HepG2 (cell line): Measurements from ENCODE around the gene C9orf43. TPM values are rescaled to one million over a fixed set of nuclear protein-coding genes. Genes with fewer than 3 reads are reported as not detected.

Experiments
- CBFB ChIP-seq: sonication (generic); formaldehyde crosslinking; IDR thresholded peaks from 2 replicates; pipeline ENCODE4 v1.4.0; 2020; ENCODE audit warnings: missing genetic modification reagents
- CEBPG ChIP-seq: IDR thresholded peaks from 2 replicates; pipeline ENCODE4 v1.6.1; 2016
- JDP2 ChIP-seq: sonication (generic); formaldehyde crosslinking; IDR thresholded peaks from 2 replicates; pipeline ENCODE4 v1.8.1; 2022; ENCODE audit warnings: missing genetic modification reagents, borderline replicate concordance
- NFE2L2 ChIP-seq: fragments of 150-350 bp; IDR thresholded peaks from 2 replicates; pipeline ENCODE4 v1.6.1; 2014; ENCODE audit warnings: low read length
- RARG ChIP-seq: sonication (generic); formaldehyde crosslinking; IDR thresholded peaks from 2 replicates; pipeline ENCODE4 v1.4.0; 2020; ENCODE audit warnings: low read depth, mild to moderate bottlenecking, missing genetic modification reagents
- SNAPC5 ChIP-seq: sonication (generic); formaldehyde crosslinking; IDR thresholded peaks from 2 replicates; pipeline ENCODE4 v1.8.1; 2023; ENCODE audit warnings: mild to moderate bottlenecking, missing genetic modification reagents, borderline replicate concordance
- ZBTB40 ChIP-seq, 2 experiments: fragments of 450-650 bp in 1 of 2; sonication (generic) in 1 of 2; formaldehyde crosslinking in 1 of 2; IDR thresholded peaks; 2 replicates each; pipeline versions ENCODE4 v1.6.1 to v1.8.0; 2016 to 2022; ENCODE audit warnings: antibody characterized with exemption in 1 of 2, mild to moderate bottlenecking in 1 of 2, missing genetic modification reagents in 1 of 2
- ZNF142 ChIP-seq: sonication (generic); formaldehyde crosslinking; IDR thresholded peaks from 2 replicates; pipeline ENCODE4 v1.4.0; 2020; ENCODE audit warnings: missing genetic modification reagents
- ZNF230 ChIP-seq: sonication (generic); formaldehyde crosslinking; IDR thresholded peaks from 2 replicates; pipeline ENCODE4 v1.4.0; 2020; ENCODE audit warnings: mild to moderate bottlenecking, missing genetic modification reagents
- ZNF567 ChIP-seq: sonication (generic); formaldehyde crosslinking; IDR thresholded peaks from 2 replicates; pipeline ENCODE4 v1.8.1; 2023; ENCODE audit warnings: mild to moderate bottlenecking, missing genetic modification reagents, borderline replicate concordance
- ZNF790 ChIP-seq: sonication (generic); formaldehyde crosslinking; IDR thresholded peaks from 2 replicates; pipeline ENCODE4 v1.8.0; 2022; ENCODE audit warnings: missing genetic modification reagents, mild to moderate bottlenecking, borderline replicate concordance
- polyA plus RNA-seq, 8 experiments: library from polyadenylated mRNA; depleted of rRNA in 3 of 8; stranded (reverse) in 7 of 8; unstranded in 1 of 8; fragments of >200 nt; fragmentation: Illumina TruSeq in 4 of 8; extraction: Trizol in 4 of 8; gene quantifications; 2 replicates each; pipeline versions ENCODE4 v1.2.1 to v1.2.3, GENCODE V29; 2011 to 2016; ENCODE audit warnings: low read depth in 4 of 8, missing spikeins in 1 of 8, mixed read lengths in 1 of 8; ENCODE audit not compliant: insufficient read depth in 1 of 8
- total RNA-seq, 5 experiments: library from RNA; depleted of rRNA; stranded (reverse); fragments of >200 nt; fragmentation: Illumina TruSeq; extraction: Trizol; gene quantifications; 2 replicates each; pipeline ENCODE4 v1.2.3, GENCODE V29; 2016; ENCODE audit warnings: low read depth in 1 of 5
- TF ChIP-seq, protein P1 (sequence below): sonication (generic); formaldehyde crosslinking; IDR thresholded peaks from 2 replicates; pipeline ENCODE4 v1.4.0; 2020; ENCODE audit warnings: low read depth, mild to moderate bottlenecking, missing genetic modification reagents

The C9orf43 gene
- total and polyA plus RNA-seq, 2 of the 13 experiments (the other 11 are each of a cell fraction or from before 2014, with no cell fraction given), result 0.24 to 0.31 TPM

- TF ChIP-seq ZBTB40 (IDR thresholded peaks at IDR 0.05) (no peak), ZBTB40 (CRISPR knock-in tag; IDR thresholded peaks at IDR 0.05) (no peak), ZNF142 (CRISPR knock-in tag) (peak; percentile 48; the same call in 1 of the 2 replicates), JDP2 (CRISPR knock-in tag) (no peak), NFE2L2 (no peak), SNAPC5 (no peak), ZNF230 (CRISPR knock-in tag) (0 out of 2 replicates have a peak, but pooled peaks have one; percentile 57), RARG (CRISPR knock-in tag) (no peak), ZNF790 (CRISPR knock-in tag) (0 out of 2 replicates have a peak, but pooled peaks have one; percentile 39), CBFB (CRISPR knock-in tag) (peak; percentile 41; the same call in 1 of the 2 replicates), ZNF567 (CRISPR knock-in tag) (peak; percentile 32; the same call in 1 of the 2 replicates), CEBPG (CRISPR knock-in tag) (no peak)
- TF ChIP-seq, protein P1, sequence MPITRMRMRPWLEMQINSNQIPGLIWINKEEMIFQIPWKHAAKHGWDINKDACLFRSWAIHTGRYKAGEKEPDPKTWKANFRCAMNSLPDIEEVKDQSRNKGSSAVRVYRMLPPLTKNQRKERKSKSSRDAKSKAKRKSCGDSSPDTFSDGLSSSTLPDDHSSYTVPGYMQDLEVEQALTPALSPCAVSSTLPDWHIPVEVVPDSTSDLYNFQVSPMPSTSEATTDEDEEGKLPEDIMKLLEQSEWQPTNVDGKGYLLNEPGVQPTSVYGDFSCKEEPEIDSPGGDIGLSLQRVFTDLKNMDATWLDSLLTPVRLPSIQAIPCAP (CRISPR knock-in tag), result no peak
Measured at GRCh38 chr9:113463418-113464285, 53.1 kb downstream of the C9orf43 start, which contains the start of gene RGS3 (continued).
